Subcutaneous adipose tissue (tissue), 4 donors: ENCODE data around the gene TBCD. TPM values are rescaled to one million over a fixed set of nuclear protein-coding genes. Genes with fewer than 3 reads are reported as not detected.

ENCODE experiments used
- CTCF ChIP-seq: fragments of 450-650 bp; IDR thresholded peaks from one replicate; pipeline ENCODE4 v1.5.1; 2016; ENCODE audit warnings: low read depth, mild to moderate bottlenecking, control low read depth, antibody characterized with exemption, moderate library complexity
- total RNA-seq, 4 donors: library from RNA; depleted of rRNA; stranded (reverse); fragments of >200 nt; gene quantifications; one replicate each; pipeline ENCODE4 v1.1.0, GENCODE V29; 2016

Gene TBCD
- total RNA-seq, 4 donors from 2014 or later, result 36.5 to 103 (median 54.7) TPM

- TF ChIP-seq CTCF, result no peak
Measured at GRCh38 chr17:82871056-82871775, 119.4 kb downstream of the TBCD start.

GRCh38 chr17:82871776-82872561 lies 120.1 kb downstream of the TBCD start:
- TF ChIP-seq CTCF, result no peak

GRCh38 chr17:82872591-82873520 lies 121.0 kb downstream of the TBCD start:
- TF ChIP-seq CTCF, result no peak

GRCh38 chr17:82873521-82873920 lies 121.7 kb downstream of the TBCD start:
- no peak for TF ChIP-seq CTCF

GRCh38 chr17:82874011-82874835 lies 122.4 kb downstream of the TBCD start:
- no peak for TF ChIP-seq CTCF

- no peak for TF ChIP-seq CTCF
Measured at GRCh38 chr17:82875407-82875856, 123.6 kb downstream of the TBCD start.
